Keratinocyte (primary cell): ENCODE results near the gene SPRYD3. TPM values are rescaled to one million over a fixed set of nuclear protein-coding genes. Genes with fewer than 3 reads are reported as not detected.

Experiments used
- DNase-seq: peaks from one replicate; pipeline ENCODE4 v3.0.0-alpha.2; 2011; ENCODE audit warnings: low read depth, missing footprints, low spot score
- FAIRE-seq: peaks from 2 replicates; lab custom pipeline; 2011; peaks lifted over from hg19 to GRCh38; lab: Jason Lieb, UNC
- H2AFZ ChIP-seq: 2 replicates; pipeline ENCODE4 v1.6.0; 2012; ENCODE audit warnings: low read length, control low read depth, inconsistent platforms; ENCODE audit not compliant: control insufficient read depth
- H3K27ac ChIP-seq: 2 replicates; pipeline ENCODE4 v1.5.1; 2011; ENCODE audit warnings: low read length; ENCODE audit not compliant: control insufficient read depth, insufficient read depth
- H3K27me3 ChIP-seq: 3 replicates; pipeline ENCODE4 v1.6.0; 2011; ENCODE audit warnings: low read length; ENCODE audit not compliant: control insufficient read depth, insufficient read depth; ENCODE audit errors: extremely low read depth
- H3K36me3 ChIP-seq, 2 experiments: 2 replicates in 1 of 2; 3 replicates in 1 of 2; pipeline ENCODE4 v1.5.1; 2011; ENCODE audit warnings: low read length in 2 of 2, mild to moderate bottlenecking in 1 of 2; ENCODE audit not compliant: control insufficient read depth in 2 of 2, insufficient read depth in 2 of 2; ENCODE audit errors: extremely low read depth in 1 of 2
- H3K4me1 ChIP-seq: 3 replicates; pipeline ENCODE4 v1.5.1; 2011; ENCODE audit warnings: low read length; ENCODE audit not compliant: control insufficient read depth, insufficient read depth; ENCODE audit errors: extremely low read depth
- H3K4me2 ChIP-seq: 3 replicates; pipeline ENCODE4 v1.6.0; 2011; ENCODE audit warnings: low read depth, low read length; ENCODE audit not compliant: control insufficient read depth, insufficient read depth; ENCODE audit errors: extremely low read depth
- H3K4me3 ChIP-seq, 3 experiments: fragments of 200-600 bp in 1 of 3; sonication (generic) in 1 of 3; 2 replicates in 2 of 3; 3 replicates in 1 of 3; pipeline ENCODE4 v1.5.1; 2011 to 2016; ENCODE audit warnings: low read length in 3 of 3, mild to moderate bottlenecking in 3 of 3, control low read depth in 2 of 3, inconsistent platforms in 1 of 3, low read depth in 1 of 3, mixed read lengths in 1 of 3, mixed run types in 1 of 3, moderate library complexity in 1 of 3; ENCODE audit not compliant: control insufficient read depth in 2 of 3, insufficient read depth in 2 of 3; ENCODE audit errors: extremely low read depth in 1 of 3
- H3K79me2 ChIP-seq: 2 replicates; pipeline ENCODE4 v1.6.0; 2012; ENCODE audit warnings: low read length; ENCODE audit not compliant: control insufficient read depth, insufficient read depth
- H3K9ac ChIP-seq: 3 replicates; pipeline ENCODE4 v1.6.0; 2011; ENCODE audit warnings: low read length; ENCODE audit not compliant: control insufficient read depth, insufficient read depth; ENCODE audit errors: extremely low read depth
- H3K9me1 ChIP-seq: 3 replicates; pipeline ENCODE4 v1.6.0; 2011; ENCODE audit warnings: low read length; ENCODE audit not compliant: control insufficient read depth, insufficient read depth; ENCODE audit errors: extremely low read depth
- H3K9me3 ChIP-seq: 2 replicates; pipeline ENCODE4 v1.5.1; 2012; ENCODE audit warnings: low read depth, low read length; ENCODE audit not compliant: control insufficient read depth
- H4K20me1 ChIP-seq: 3 replicates; pipeline ENCODE4 v1.6.0; 2011; ENCODE audit warnings: low read length; ENCODE audit not compliant: control insufficient read depth, insufficient read depth; ENCODE audit errors: extremely low read depth
- CTCF ChIP-seq, 3 experiments: IDR thresholded peaks in 1 of 3; conservative IDR thresholded peaks in 1 of 3; optimal IDR thresholded peaks in 1 of 3; 2 replicates in 2 of 3; 3 replicates in 1 of 3; pipeline versions ENCODE3 to v1.5.1; 2011; ENCODE audit warnings: low read length in 3 of 3, mild to moderate bottlenecking in 3 of 3, moderate library complexity in 2 of 3, control low read depth in 1 of 3, inconsistent platforms in 1 of 3; ENCODE audit not compliant: insufficient read depth in 2 of 3; ENCODE audit errors: extremely low read depth in 1 of 3
- EZH2 ChIP-seq: IDR thresholded peaks from one replicate; pipeline ENCODE4 v1.6.1; 2012; ENCODE audit warnings: inconsistent platforms, mild to moderate bottlenecking, low read length, moderate library complexity
- dilution Hi-C: fragments of 300-500 bp; cut with MboI; formaldehyde crosslinking; loops from one replicate; pipeline ENCODE4 v1.7.0; 2020; ENCODE audit warnings: low sequenced_read_pairs; ENCODE audit not compliant: extremely low pct_ligation_motif_present
- polyA plus RNA-seq, 5 experiments: library from polyadenylated mRNA; depleted of rRNA in 3 of 5; stranded (reverse) in 3 of 5; stranded (forward) in 1 of 5; unstranded in 1 of 5; fragments of >200 nt; gene quantifications; 1 replicate in 1 of 5; 2 replicates in 3 of 5; 3 replicates in 1 of 5; pipeline versions ENCODE4 v1.2.1 to v1.2.3, GENCODE V29; 2011 to 2012; ENCODE audit warnings: missing spikeins in 2 of 5, low read depth in 1 of 5, low replicate concordance in 1 of 5
- small RNA-seq, 3 experiments: library from RNA; depleted of rRNA; stranded (forward); fragments of <200 nt; gene quantifications; one replicate each; pipeline ENCODE3, GENCODE V24; 2012; ENCODE audit warnings: low read depth in 3 of 3, low replicate concordance in 1 of 3; ENCODE audit not compliant: insufficient read length in 3 of 3

SPRYD3 gene
- polyA plus RNA-seq, 1 donor (not counting 4 experiments of a cell fraction or from before 2014, with no cell fraction given) = 27.5 TPM

- no peak overlapping the region for H3K27ac ChIP-seq
- no peak overlapping the region for H3K9ac ChIP-seq
- H3K36me3 ChIP-seq = peaks cover 10 to 15% of the 10 kb centered on the region in 2 experiments
- H3K4me3 ChIP-seq = no peak overlapping the region
- H3K4me1 ChIP-seq = peaks cover 5% of the 10 kb centered on the region
- dilution Hi-C loops = no loop called here
- FAIRE-seq = no peak
- H4K20me1 ChIP-seq = peaks cover 18% of the 10 kb centered on the region
- H2AFZ ChIP-seq = no peak overlapping the region
- no peak for DNase-seq
- H3K79me2 ChIP-seq = peaks cover 87% of the 10 kb centered on the region
- no peaks in the 10 kb centered on the region for H3K9me3 ChIP-seq
- TF ChIP-seq CTCF (optimal IDR thresholded peaks at IDR 0.05 in 1 of 3, IDR thresholded peaks at IDR 0.05 in 1 of 3, conservative IDR thresholded peaks at IDR 0.05 in 1 of 3; ENCODE audit: extremely low read depth in 1 of 3, insufficient read depth in 2 of 3, low read length in 3 of 3) = no peak
- TF ChIP-seq EZH2 = no peak
- no peak overlapping the region for H3K4me2 ChIP-seq
- H3K9me1 ChIP-seq = no peaks in the 10 kb centered on the region
- H3K27me3 ChIP-seq = no peaks in the 10 kb centered on the region
Observed at GRCh38 chr12:53014709-53015108, 64.5 kb downstream of the SPRYD3 start.

Small RNA genes within 50 kb of the gene (small RNA-seq; reads per million reads assigned to genes)
- gene MIR6757 = 0 reads per million in 3 experiments

Other genes starting within 250 kb of the SPRYD3 start
- gene KRT79, start 245.1 kb downstream of the SPRYD3 start, polyA plus RNA-seq = 0.09 to 0.22 TPM (median 0.12 TPM) in 3 replicates
- 0.49 to 1.7 TPM (median 0.96 TPM) in 3 replicates for gene KRT78, start 230.4 kb downstream of the SPRYD3 start, polyA plus RNA-seq
- gene KRT8, start 174.3 kb downstream of the SPRYD3 start, polyA plus RNA-seq = 151 to 286 TPM (median 160 TPM) in 3 replicates
- 75.1 to 423 TPM (median 182 TPM) in 3 replicates for gene KRT18, start 130.3 kb downstream of the SPRYD3 start, polyA plus RNA-seq
- gene EIF4B, start 72.9 kb downstream of the SPRYD3 start, polyA plus RNA-seq = 323 to 422 TPM (median 378 TPM) in 3 replicates
- 0.72 to 1.1 TPM (median 0.80 TPM) in 3 replicates for gene TNS2, start 29.3 kb downstream of the SPRYD3 start, polyA plus RNA-seq
- gene IGFBP6, start 18.3 kb upstream of the SPRYD3 start, polyA plus RNA-seq = 30.1 to 44.9 TPM (median 44.7 TPM) in 3 replicates
- 0.08 TPM in 1 of 3 replicates, not detected in the others for gene SOAT2, start 24.1 kb upstream of the SPRYD3 start, polyA plus RNA-seq
- 6.5 to 11.8 TPM (median 10.3 TPM) in 3 replicates for gene ZNF740, start 101.3 kb upstream of the SPRYD3 start, polyA plus RNA-seq
- gene CSAD, start 101.5 kb upstream of the SPRYD3 start, polyA plus RNA-seq = 7.9 to 29.5 TPM (median 19.5 TPM) in 3 replicates
- 0.58 to 2.4 TPM (median 0.83 TPM) in 3 replicates for gene ITGB7, start 127.9 kb upstream of the SPRYD3 start, polyA plus RNA-seq
- gene RARG, start 152.8 kb upstream of the SPRYD3 start, polyA plus RNA-seq = 26.4 to 31.5 TPM (median 30.9 TPM) in 3 replicates
- 0.80 to 3.7 TPM (median 3.7 TPM) in 3 replicates for gene ESPL1, start 188.9 kb upstream of the SPRYD3 start, polyA plus RNA-seq
- gene PFDN5, start 216.2 kb upstream of the SPRYD3 start, polyA plus RNA-seq = 546 to 674 TPM (median 659 TPM) in 3 replicates
- 24.2 to 31.9 TPM (median 27.2 TPM) in 3 replicates for gene MYG1, start 220.3 kb upstream of the SPRYD3 start, polyA plus RNA-seq
- 42.1 to 58.3 TPM (median 42.3 TPM) in 3 replicates for gene AAAS, start 242.2 kb upstream of the SPRYD3 start, polyA plus RNA-seq